Activated CD4-positive, CD25-positive, alpha-beta regulatory T cell (primary cell): ENCODE results near the gene MED10.

Experiments
- DNase-seq, 4 experiments: peaks; one replicate each; lab custom pipeline; 2025; lab: John Stamatoyannopoulos, UW

The MED10 gene

GRCh38 chr5:6377905-6378765, at the start of gene MED10:
Gene MED10 (minus strand): TSS chr5:6378547. CDS start chr5:6378483, 64 bp downstream.
- DNase-seq: peak; percentile 85 to 94 (median 91)

- no peak for DNase-seq
These were observed 49.3 kb upstream of the MED10 start for GRCh38 chr5:6427694-6428093.

- no peak for DNase-seq
These were observed 46.4 kb upstream of the MED10 start for GRCh38 chr5:6424700-6425099.

GRCh38 chr5:6424110-6424659, 45.8 kb upstream of the MED10 start:
- no peak for DNase-seq

- no peak for DNase-seq
These were observed 45.2 kb upstream of the MED10 start for GRCh38 chr5:6423327-6424109.

- no peak for DNase-seq
These were observed 41.0 kb upstream of the MED10 start for GRCh38 chr5:6419340-6419852.

- DNase-seq: no peak
These were observed 40.4 kb upstream of the MED10 start for GRCh38 chr5:6418679-6419276.

GRCh38 chr5:6417657-6418056, 39.3 kb upstream of the MED10 start:
- DNase-seq: no peak

- DNase-seq: no peak
These were observed 34.5 kb upstream of the MED10 start for GRCh38 chr5:6412811-6413210.

GRCh38 chr5:6411141-6411540, 32.8 kb upstream of the MED10 start:
- no peak for DNase-seq

- no peak for DNase-seq
These were observed 32.1 kb upstream of the MED10 start for GRCh38 chr5:6410421-6410820.

- no peak for DNase-seq
These were observed 30.5 kb upstream of the MED10 start for GRCh38 chr5:6408627-6409446.

GRCh38 chr5:6408260-6408596, 29.9 kb upstream of the MED10 start:
- no peak for DNase-seq

GRCh38 chr5:6407558-6408259, 29.4 kb upstream of the MED10 start:
- DNase-seq: no peak

GRCh38 chr5:6405591-6405990, 27.2 kb upstream of the MED10 start:
- no peak for DNase-seq

GRCh38 chr5:6404129-6404528, 25.8 kb upstream of the MED10 start:
- DNase-seq: no peak

GRCh38 chr5:6403416-6403815, 25.1 kb upstream of the MED10 start:
- DNase-seq: no peak

- no peak for DNase-seq
These were observed 24.6 kb upstream of the MED10 start for GRCh38 chr5:6402939-6403338.

GRCh38 chr5:6401410-6401809, 23.1 kb upstream of the MED10 start:
- no peak for DNase-seq

GRCh38 chr5:6399980-6400910, 21.9 kb upstream of the MED10 start:
- no peak for DNase-seq
